HL-60 (cell line): ENCODE measurements around the gene LSM2.

ENCODE experiments used
- CTCF ChIP-seq: IDR thresholded peaks from one replicate; pipeline ENCODE4 v1.5.1; 2011; ENCODE audit warnings: low read length, control low read depth, inconsistent platforms; ENCODE audit not compliant: insufficient read depth
- POLR2AphosphoS5 ChIP-seq: IDR thresholded peaks from 2 replicates; pipeline ENCODE4 v1.6.1; 2012; ENCODE audit warnings: low read depth
- REST ChIP-seq: IDR thresholded peaks from 2 replicates; pipeline ENCODE4 v1.6.1; 2012; ENCODE audit warnings: low read depth; ENCODE audit not compliant: insufficient replicate concordance
- SPI1 ChIP-seq: IDR thresholded peaks from 2 replicates; pipeline ENCODE4 v1.6.1; 2012; ENCODE audit warnings: low read depth, mild to moderate bottlenecking, borderline replicate concordance

GRCh38 chr6:31775633-31776484, 30.9 kb downstream of the LSM2 start:
- TF ChIP-seq REST (no peak), CTCF (no peak), POLR2AphosphoS5 (no peak), SPI1 (no peak)
